ENCODE measurements around the gene PSMC2. TPM values are rescaled to one million over a fixed set of nuclear protein-coding genes. Genes with fewer than 3 reads are reported as not detected.
A peak's percentile ranks its signal among the peaks of the same experiment; 100 is the strongest.

PSMC2 gene
- total and polyA plus RNA-seq, 8 donors = 23.2 to 170 (median 69.4) TPM

GRCh38 chr7:103373866-103374643, 26.6 kb downstream of the PSMC2 start:
- intact Hi-C loops (cut with DNase I; ENCODE audit: low total_unique reads) = no loop called here
- no peak for DNase-seq
- Histone ChIP-seq H3K27ac (no peak overlapping the region), H3K9me3 (no peaks in the 10 kb centered on the region), H3K4me3 (no peak overlapping the region), H3K36me3 (peaks cover 0 to 17% (median 15%) of the 10 kb centered on the region in 4 donors), H3K27me3 (peaks cover 0 to 6% (median 0%) of the 10 kb centered on the region in 3 donors), H3K4me1 (no peaks in the 10 kb centered on the region)
- no peak for TF ChIP-seq POLR2AphosphoS5 (IDR thresholded peaks at IDR 0.05)
- TF ChIP-seq POLR2A (IDR thresholded peaks at IDR 0.05) = no peak
- no peak for TF ChIP-seq EP300 (IDR thresholded peaks at IDR 0.05)
- no peak for TF ChIP-seq CTCF (IDR thresholded peaks at IDR 0.05)
- WGBS, 5 donors = 52 to 62% (median 55%) methylated on average over 6 of the region's 6 CpGs

- H3K27me3 ChIP-seq = peaks cover 0 to 6% (median 0%) of the 10 kb centered on the region in 3 donors
- H3K4me1 ChIP-seq = no peaks in the 10 kb centered on the region
- no peak overlapping the region for H3K4me3 ChIP-seq
- DNase-seq = no peak
- no peak for TF ChIP-seq POLR2AphosphoS5 (IDR thresholded peaks at IDR 0.05)
- no peak for TF ChIP-seq POLR2A (IDR thresholded peaks at IDR 0.05)
- no peaks in the 10 kb centered on the region for H3K9me3 ChIP-seq
- H3K27ac ChIP-seq = no peak overlapping the region
- 65 to 77% (median 68%) methylated on average over 3 of the region's 3 CpGs for WGBS, 5 donors
- H3K36me3 ChIP-seq = no peaks in the 10 kb centered on the region
- intact Hi-C loops (cut with DNase I; ENCODE audit: low total_unique reads) = no loop called here
Measured at GRCh38 chr7:103379270-103379975, 32.0 kb downstream of the PSMC2 start.

- Histone ChIP-seq H3K27ac (no peak overlapping the region), H3K4me3 (no peak overlapping the region), H3K36me3 (no peaks in the 10 kb centered on the region), H3K27me3 (peaks cover 0 to 6% (median 0%) of the 10 kb centered on the region in 3 donors), H3K4me1 (no peaks in the 10 kb centered on the region), H3K9me3 (no peaks in the 10 kb centered on the region)
- no peak for DNase-seq
- intact Hi-C loops (cut with DNase I; ENCODE audit: low total_unique reads) = no loop called here
- no peak for TF ChIP-seq POLR2A (IDR thresholded peaks at IDR 0.05)
- WGBS, 5 donors = 61 to 66% (median 65%) methylated on average over 5 of the region's 5 CpGs
Measured at GRCh38 chr7:103380395-103381191, 33.1 kb downstream of the PSMC2 start.

GRCh38 chr7:103381280-103382031, 34.0 kb downstream of the PSMC2 start:
- H3K4me1 ChIP-seq = no peaks in the 10 kb centered on the region
- WGBS, 5 donors = 92 to 98% (median 97%) methylated on average over 4 of the region's 4 CpGs
- TF ChIP-seq EP300 (IDR thresholded peaks at IDR 0.05) (no peak), POLR2A (IDR thresholded peaks at IDR 0.05) (peak in 1 of 4 donors; percentile 13), POLR2AphosphoS5 (IDR thresholded peaks at IDR 0.05) (no peak)
- intact Hi-C loops (cut with DNase I; ENCODE audit: low total_unique reads) = no loop called here
- no peak for DNase-seq
- H3K4me3 ChIP-seq = no peak overlapping the region
- H3K27me3 ChIP-seq = peaks cover 0 to 6% (median 0%) of the 10 kb centered on the region in 3 donors
- no peaks in the 10 kb centered on the region for H3K9me3 ChIP-seq
- no peak overlapping the region for H3K27ac ChIP-seq
- no peaks in the 10 kb centered on the region for H3K36me3 ChIP-seq

- intact Hi-C loops (cut with DNase I; ENCODE audit: low total_unique reads) = no loop called here
- Histone ChIP-seq H3K4me1 (no peaks in the 10 kb centered on the region), H3K9me3 (no peaks in the 10 kb centered on the region), H3K27ac (no peak overlapping the region), H3K36me3 (no peaks in the 10 kb centered on the region), H3K4me3 (no peak overlapping the region), H3K27me3 (peaks cover 0 to 6% (median 0%) of the 10 kb centered on the region in 3 donors)
- no peak for DNase-seq
- no peak for TF ChIP-seq POLR2AphosphoS5 (IDR thresholded peaks at IDR 0.05)
- no peak for TF ChIP-seq CTCF (IDR thresholded peaks at IDR 0.05)
- no peak for TF ChIP-seq POLR2A (IDR thresholded peaks at IDR 0.05)
- TF ChIP-seq EP300 (IDR thresholded peaks at IDR 0.05) = no peak
- WGBS, 5 donors = 83 to 92% (median 92%) methylated on average over 5 of the region's 5 CpGs
Measured at GRCh38 chr7:103382032-103382402, 34.6 kb downstream of the PSMC2 start.
